ENCODE data around the gene ETS1. TPM values are rescaled to one million over a fixed set of nuclear protein-coding genes. Genes with fewer than 3 reads are reported as not detected.

ETS1 gene
- total RNA-seq, 1 donor from 2014 or later, result 121 TPM

GRCh38 chr11:128411150-128411549 lies 176.2 kb downstream of the ETS1 start:
- no peaks in the 10 kb centered on the region for H3K27me3 ChIP-seq
- H3K36me3 ChIP-seq, result no peaks in the 10 kb centered on the region
- no peak overlapping the region for H3K27ac ChIP-seq
- H3K9me3 ChIP-seq, result no peaks in the 10 kb centered on the region
- DNase-seq, result no peak
- intact Hi-C loops (cut with DNase I), result no loop called here
- no peak for TF ChIP-seq CTCF (IDR thresholded peaks at IDR 0.05)
- no peak overlapping the region for H3K4me3 ChIP-seq
- no peak for ATAC-seq
- peaks cover 11% of the 10 kb centered on the region for H3K4me1 ChIP-seq

- Histone ChIP-seq H3K36me3 (no peaks in the 10 kb centered on the region), H3K4me1 (peaks cover 11% of the 10 kb centered on the region), H3K4me3 (no peak overlapping the region), H3K27ac (no peak overlapping the region), H3K27me3 (no peaks in the 10 kb centered on the region), H3K9me3 (no peaks in the 10 kb centered on the region)
- DNase-seq (no peak), ATAC-seq (no peak)
- intact Hi-C loops (cut with DNase I), result no loop called here
- no peak for TF ChIP-seq CTCF (IDR thresholded peaks at IDR 0.05)
These were observed 177.9 kb downstream of the ETS1 start for GRCh38 chr11:128409476-128409875.

Small RNA genes lying within 50 kb of the gene (microRNA-seq; reads per million reads assigned to microRNA genes)
- not detected for gene MIR6090 (ENCODE audit: borderline microRNAs expressed)

Other genes starting within 250 kb of the ETS1 start
- gene FLI1, start 106.5 kb upstream of the ETS1 start, total RNA-seq, result 69.7 TPM

All from upper lobe of right lung (tissue), 1 donor.